GM18502 (cell line): ENCODE data around the gene PHOSPHO1.

Experiments used
- ATAC-seq: cut with Tn5 transposase; IDR thresholded peaks from one replicate; pipeline ENCODE4 v1.9.1; 2021; ENCODE audit warnings: mild to moderate bottlenecking; ENCODE audit not compliant: unreplicated experiment, poor library complexity

Gene PHOSPHO1

GRCh38 chr17:49223168-49223516 lies 7.4 kb downstream of the PHOSPHO1 start:
- no peak for ATAC-seq

- ATAC-seq = no peak
These were observed 10.6 kb downstream of the PHOSPHO1 start for GRCh38 chr17:49219987-49220386.

- ATAC-seq = no peak
These were observed 11.4 kb downstream of the PHOSPHO1 start for GRCh38 chr17:49218941-49219913.

GRCh38 chr17:49217651-49218413 lies 12.8 kb downstream of the PHOSPHO1 start:
- peak; percentile 53 for ATAC-seq

- ATAC-seq = no peak
These were observed 13.5 kb downstream of the PHOSPHO1 start for GRCh38 chr17:49216953-49217650.

GRCh38 chr17:49216482-49216881 lies 14.1 kb downstream of the PHOSPHO1 start:
- ATAC-seq = no peak

GRCh38 chr17:49214676-49215360 lies 15.8 kb downstream of the PHOSPHO1 start:
- ATAC-seq = no peak

- ATAC-seq = no peak
These were observed 16.7 kb downstream of the PHOSPHO1 start for GRCh38 chr17:49213847-49214246.

GRCh38 chr17:49213399-49213798 lies 17.2 kb downstream of the PHOSPHO1 start:
- ATAC-seq = no peak

- peak; percentile 78 for ATAC-seq
These were observed 20.2 kb downstream of the PHOSPHO1 start, which contains the start of the genes ABI3 and GNGT2 for GRCh38 chr17:49210158-49211029. ABI3 (plus strand) TSS chr17:49210707; CDS start chr17:49210725, 18 bp downstream. GNGT2 (minus strand) TSS chr17:49210574; CDS start chr17:49207422, 3,152 bp downstream.

GRCh38 chr17:49209061-49209571 lies 21.5 kb downstream of the PHOSPHO1 start:
- no peak for ATAC-seq

GRCh38 chr17:49204516-49204915 lies 26.1 kb downstream of the PHOSPHO1 start:
- no peak for ATAC-seq

GRCh38 chr17:49203796-49204195 lies 26.8 kb downstream of the PHOSPHO1 start:
- no peak for ATAC-seq

GRCh38 chr17:49201481-49201927 lies 29.1 kb downstream of the PHOSPHO1 start:
- ATAC-seq = no peak

GRCh38 chr17:49200423-49201083 lies 30.0 kb downstream of the PHOSPHO1 start:
- ATAC-seq = no peak

GRCh38 chr17:49198211-49198610 lies 32.4 kb downstream of the PHOSPHO1 start:
- ATAC-seq = no peak

- ATAC-seq = no peak
These were observed 33.1 kb downstream of the PHOSPHO1 start for GRCh38 chr17:49197346-49197998.

GRCh38 chr17:49196520-49196919 lies 34.1 kb downstream of the PHOSPHO1 start:
- ATAC-seq = no peak
